PC-3 (cell line): Measurements from ENCODE around the gene FAM124A. TPM values are rescaled to one million over a fixed set of nuclear protein-coding genes. Genes with fewer than 3 reads are reported as not detected.

Experiments used
- ATAC-seq: fragments of 200-7000 bp; cut with Tn5 transposase; 2 replicates; pipeline ENCODE4 v1.9.1; 2020; ENCODE audit warnings: mild to moderate bottlenecking, moderate library complexity
- BruUV-seq: library from RNA; stranded (reverse); fragments of 400-500 nt; replicated peaks from 2 replicates; lab custom pipeline; 2021; lab: Mats Ljungman, UMichigan
- CTCF ChIA-PET: fragments of 300-600 bp; sonication (Branson Sonifier 250); formaldehyde crosslinking; loops from one replicate; lab custom pipeline; 2022; ENCODE audit warnings: antibody characterized with exemption; lab: Charles Lee
- POLR2A ChIA-PET: fragments of 300-600 bp; sonication (Branson Sonifier 250); formaldehyde crosslinking; loops from one replicate; lab custom pipeline; 2022; ENCODE audit warnings: antibody characterized with exemption; ENCODE audit not compliant: unreplicated experiment; lab: Charles Lee
- DNase-seq: peaks from one replicate; pipeline ENCODE4 v3.0.0-alpha.2; 2015
- H2AFZ ChIP-seq: fragments of 300-600 bp; sonication (generic); 2 replicates; pipeline ENCODE4 v1.6.0; 2016; ENCODE audit warnings: antibody characterized with exemption, low read length
- H3F3A ChIP-seq: fragments of 300-600 bp; sonication (generic); one replicate; pipeline ENCODE4 v1.6.0; 2017; ENCODE audit warnings: antibody characterized with exemption, low read length, control low read depth, mild to moderate bottlenecking; ENCODE audit not compliant: unreplicated experiment
- H3K27ac ChIP-seq: fragments of 300-600 bp; sonication (generic); 2 replicates; pipeline ENCODE4 v1.5.1; 2016; ENCODE audit warnings: mild to moderate bottlenecking, low read length
- H3K27me3 ChIP-seq: fragments of 300-600 bp; sonication (generic); 2 replicates; pipeline ENCODE4 v1.6.1; 2016; ENCODE audit warnings: low read length, mixed read lengths
- H3K36me3 ChIP-seq: fragments of 300-600 bp; sonication (generic); 2 replicates; pipeline ENCODE4 v1.6.1; 2016; ENCODE audit warnings: low read depth, mixed run types, low read length, mixed read lengths
- H3K4me1 ChIP-seq: fragments of 300-600 bp; sonication (generic); 2 replicates; pipeline ENCODE4 v1.5.1; 2016; ENCODE audit warnings: low read length; ENCODE audit not compliant: insufficient read depth
- H3K4me2 ChIP-seq: fragments of 300-600 bp; sonication (generic); 2 replicates; pipeline ENCODE4 v1.6.0; 2016; ENCODE audit warnings: low read length
- H3K4me3 ChIP-seq: fragments of 300-600 bp; sonication (generic); 2 replicates; pipeline ENCODE4 v1.5.1; 2016; ENCODE audit warnings: mild to moderate bottlenecking, low read length, mixed read lengths
- H3K79me2 ChIP-seq: fragments of 300-600 bp; sonication (generic); 2 replicates; pipeline ENCODE4 v1.6.1; 2017; ENCODE audit warnings: low read length, mixed read lengths
- H3K9ac ChIP-seq: fragments of 300-600 bp; sonication (generic); 2 replicates; pipeline ENCODE4 v1.6.0; 2016; ENCODE audit warnings: mild to moderate bottlenecking, low read length
- H3K9me2 ChIP-seq: fragments of 300-600 bp; sonication (generic); replicated peaks from 2 replicates; pipeline ENCODE4 v1.6.1; 2016; ENCODE audit warnings: mixed run types, low read length, mixed read lengths
- H3K9me3 ChIP-seq: fragments of 300-600 bp; sonication (generic); 2 replicates; pipeline ENCODE4 v1.6.1; 2016; ENCODE audit warnings: low read length, mixed read lengths
- H4K20me1 ChIP-seq: fragments of 300-600 bp; sonication (generic); 2 replicates; pipeline ENCODE4 v1.6.1; 2016; ENCODE audit warnings: low read length, mixed read lengths
- EZH2 ChIP-seq: fragments of 300-600 bp; sonication (generic); IDR thresholded peaks from one replicate; pipeline ENCODE4 v1.6.1; 2017; ENCODE audit warnings: antibody characterized with exemption, mild to moderate bottlenecking, low read length; ENCODE audit not compliant: unreplicated experiment
- EZH2phosphoT487 ChIP-seq: fragments of 300-600 bp; sonication (generic); IDR thresholded peaks from 2 replicates; pipeline ENCODE4 v1.6.1; 2018; ENCODE audit warnings: mild to moderate bottlenecking, antibody characterized with exemption, low read length, borderline replicate concordance
- intact Hi-C: fragments of 100-400 bp; cut with micrococcal nuclease; formaldehyde crosslinking; loops from 2 replicates; pipeline ENCODE4 v1.9.0; 2023
- total RNA-seq: library from RNA; depleted of rRNA; stranded (reverse); fragments of >200 nt; gene quantifications from 2 replicates; pipeline ENCODE4 v1.2.3, GENCODE V29; 2014
- TF ChIP-seq, protein P1 (sequence below): fragments of 300-600 bp; sonication (generic); conservative IDR thresholded peaks from 2 replicates; pipeline ENCODE4 v1.5.1; 2017; ENCODE audit warnings: antibody characterized with exemption, low read depth, mild to moderate bottlenecking, low read length

The FAM124A gene
- total RNA-seq, 1 experiment from 2014 or later: 1.1 TPM

DNA sequence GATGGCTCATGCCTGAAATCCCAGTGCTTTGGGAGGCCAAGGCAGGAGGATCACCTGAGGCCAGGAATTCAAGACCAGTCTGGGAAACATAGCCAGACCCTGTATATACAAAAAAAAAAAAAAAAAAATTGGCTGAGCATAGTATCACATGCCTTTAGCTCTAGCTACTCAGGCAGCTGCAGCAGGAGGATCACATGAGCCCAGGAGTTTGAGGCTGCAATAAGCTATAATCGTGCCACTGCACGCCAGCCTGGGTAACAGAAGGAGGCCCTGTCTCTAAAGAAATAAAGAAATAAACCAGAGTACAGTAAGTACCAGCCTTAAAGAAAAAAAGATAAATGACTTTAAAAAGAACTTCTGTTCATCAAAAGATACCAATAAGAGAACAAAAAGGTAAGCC, 52.9 kb downstream of the FAM124A start:
- no peak overlapping the region for H3K4me2 ChIP-seq
- H3K9ac ChIP-seq: no peak overlapping the region
- no peaks in the 10 kb centered on the region for H3K9me2 ChIP-seq
- H3F3A ChIP-seq: no peaks in the 10 kb centered on the region
- DNase-seq: no peak
- POLR2A ChIA-PET: no interaction called here
- H2AFZ ChIP-seq: no peak overlapping the region
- no peak overlapping the region for H3K27ac ChIP-seq
- H3K9me3 ChIP-seq: no peaks in the 10 kb centered on the region
- no peaks in the 10 kb centered on the region for H3K27me3 ChIP-seq
- no peaks in the 10 kb centered on the region for H4K20me1 ChIP-seq
- H3K4me3 ChIP-seq: no peak overlapping the region
- CTCF ChIA-PET: no interaction called here
- no peaks in the 10 kb centered on the region for H3K4me1 ChIP-seq
- no TSS peak for BruUV-seq
- H3K36me3 ChIP-seq: no peaks in the 10 kb centered on the region
- no peaks in the 10 kb centered on the region for H3K79me2 ChIP-seq
- TF ChIP-seq EZH2phosphoT487: no peak
- no peak for TF ChIP-seq EZH2
- ATAC-seq: no peak
- intact Hi-C loops: no loop called here

DNA sequence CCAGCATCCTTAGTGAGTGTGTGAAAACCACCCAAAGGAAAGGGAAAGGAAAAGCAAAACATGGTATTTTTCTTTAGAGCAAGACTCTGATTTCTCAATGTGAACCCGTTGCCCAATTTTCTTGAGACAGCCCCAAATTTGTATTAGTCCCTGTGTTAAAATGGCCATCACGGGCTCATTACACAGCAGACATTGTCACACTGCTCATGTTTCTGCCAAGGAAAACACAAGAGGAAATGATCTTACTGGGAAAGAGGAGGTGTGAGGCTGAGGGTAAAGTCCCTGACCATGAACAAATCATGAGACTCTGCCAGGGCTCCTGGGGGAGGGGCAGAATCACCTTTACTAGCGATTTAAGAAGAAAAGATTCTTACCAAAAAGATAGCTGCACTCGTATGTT, 54.4 kb downstream of the FAM124A start:
- ATAC-seq (no peak), DNase-seq (no peak)
- Histone ChIP-seq H2AFZ (no peak overlapping the region), H3K79me2 (no peaks in the 10 kb centered on the region), H3K4me2 (no peak overlapping the region), H3K36me3 (no peaks in the 10 kb centered on the region), H3F3A (no peaks in the 10 kb centered on the region), H3K4me3 (no peak overlapping the region), H3K4me1 (no peaks in the 10 kb centered on the region), H3K27ac (no peak overlapping the region), H4K20me1 (no peaks in the 10 kb centered on the region), H3K9me2 (no peaks in the 10 kb centered on the region), H3K9ac (no peak overlapping the region), H3K9me3 (no peaks in the 10 kb centered on the region), H3K27me3 (no peaks in the 10 kb centered on the region)
- BruUV-seq: no TSS peak
- intact Hi-C loops: no loop called here
- ChIA-PET CTCF (no interaction called here), POLR2A (no interaction called here)
- TF ChIP-seq EZH2phosphoT487 (no peak), EZH2 (no peak)
- TF ChIP-seq, protein P1, sequence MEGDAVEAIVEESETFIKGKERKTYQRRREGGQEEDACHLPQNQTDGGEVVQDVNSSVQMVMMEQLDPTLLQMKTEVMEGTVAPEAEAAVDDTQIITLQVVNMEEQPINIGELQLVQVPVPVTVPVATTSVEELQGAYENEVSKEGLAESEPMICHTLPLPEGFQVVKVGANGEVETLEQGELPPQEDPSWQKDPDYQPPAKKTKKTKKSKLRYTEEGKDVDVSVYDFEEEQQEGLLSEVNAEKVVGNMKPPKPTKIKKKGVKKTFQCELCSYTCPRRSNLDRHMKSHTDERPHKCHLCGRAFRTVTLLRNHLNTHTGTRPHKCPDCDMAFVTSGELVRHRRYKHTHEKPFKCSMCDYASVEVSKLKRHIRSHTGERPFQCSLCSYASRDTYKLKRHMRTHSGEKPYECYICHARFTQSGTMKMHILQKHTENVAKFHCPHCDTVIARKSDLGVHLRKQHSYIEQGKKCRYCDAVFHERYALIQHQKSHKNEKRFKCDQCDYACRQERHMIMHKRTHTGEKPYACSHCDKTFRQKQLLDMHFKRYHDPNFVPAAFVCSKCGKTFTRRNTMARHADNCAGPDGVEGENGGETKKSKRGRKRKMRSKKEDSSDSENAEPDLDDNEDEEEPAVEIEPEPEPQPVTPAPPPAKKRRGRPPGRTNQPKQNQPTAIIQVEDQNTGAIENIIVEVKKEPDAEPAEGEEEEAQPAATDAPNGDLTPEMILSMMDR: no peak

DNA sequence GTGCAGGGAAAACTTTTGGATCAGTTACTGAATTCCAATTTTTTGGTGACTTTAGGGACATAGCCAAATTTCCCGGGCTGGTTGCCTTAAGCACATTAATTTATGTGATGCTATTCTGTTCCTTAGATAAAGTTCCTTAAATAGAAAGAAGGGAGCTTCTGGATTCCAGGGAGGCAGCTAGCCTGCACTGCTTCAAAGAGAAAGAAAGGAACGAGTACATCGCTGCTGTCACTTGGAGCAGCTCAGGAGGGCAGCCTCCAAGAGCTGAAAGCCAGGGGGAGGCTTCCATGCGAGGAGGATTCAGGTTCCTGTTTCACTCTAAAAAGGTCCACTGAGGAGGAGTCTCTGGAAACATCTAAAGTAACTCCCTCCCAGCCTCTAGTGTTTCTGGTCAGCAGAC, 55.7 kb downstream of the FAM124A start:
- H3K9me3 ChIP-seq: no peaks in the 10 kb centered on the region
- no peak overlapping the region for H3K4me2 ChIP-seq
- no peaks in the 10 kb centered on the region for H3K4me1 ChIP-seq
- H3K27ac ChIP-seq: no peak overlapping the region
- ChIA-PET CTCF (no interaction called here), POLR2A (no interaction called here)
- H3K9ac ChIP-seq: no peak overlapping the region
- no peaks in the 10 kb centered on the region for H3K27me3 ChIP-seq
- H3F3A ChIP-seq: no peaks in the 10 kb centered on the region
- H3K4me3 ChIP-seq: no peak overlapping the region
- no TSS peak for BruUV-seq
- no peaks in the 10 kb centered on the region for H3K9me2 ChIP-seq
- TF ChIP-seq, protein P1: no peak
- no peak for TF ChIP-seq EZH2phosphoT487
- no peak for TF ChIP-seq EZH2
- no peak overlapping the region for H2AFZ ChIP-seq
- no peaks in the 10 kb centered on the region for H4K20me1 ChIP-seq
- intact Hi-C loops: no loop called here
- DNase-seq (no peak), ATAC-seq (no peak)
- no peaks in the 10 kb centered on the region for H3K36me3 ChIP-seq
- no peaks in the 10 kb centered on the region for H3K79me2 ChIP-seq
